ENCODE data around the gene NCSTN.

The NCSTN gene

DNA sequence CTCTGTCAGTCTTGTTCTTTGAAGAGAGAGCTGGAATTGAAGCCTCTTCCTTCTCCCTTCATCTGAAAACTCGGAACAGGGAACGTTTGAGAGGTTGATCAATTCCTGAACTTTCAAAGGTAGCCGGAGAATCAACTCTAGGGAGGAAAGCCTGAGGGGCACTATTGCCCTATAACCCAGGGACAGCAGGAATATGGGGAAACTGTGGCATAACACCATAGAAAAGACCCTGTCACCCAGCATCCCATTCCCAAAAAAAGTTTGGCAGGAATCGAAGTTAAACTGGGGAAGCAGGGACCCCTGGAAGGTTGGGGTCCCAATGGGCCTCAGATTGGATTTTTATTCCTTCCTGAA is 18.6 kb downstream of the NCSTN start:
- H3K4me3 Mint-ChIP-seq = no peak overlapping the region
- no peaks in the 10 kb centered on the region for H3K4me1 Mint-ChIP-seq
- peak overlapping the region; percentile 78 for H3K27ac Mint-ChIP-seq
- peaks cover 13% of the 10 kb centered on the region for H3K36me3 Mint-ChIP-seq
- no peaks in the 10 kb centered on the region for H3K9me3 Mint-ChIP-seq
- no peaks in the 10 kb centered on the region for H3K27me3 Mint-ChIP-seq

- Mint-ChIP-seq H3K36me3 (peaks cover 11% of the 10 kb centered on the region), H3K9me3 (no peaks in the 10 kb centered on the region), H3K4me1 (no peaks in the 10 kb centered on the region), H3K27me3 (no peaks in the 10 kb centered on the region), H3K4me3 (no peak overlapping the region), H3K27ac (peak overlapping the region; percentile 78)
Measured at GRCh38 chr1:160362168-160362957, 19.2 kb downstream of the NCSTN start.

- Mint-ChIP-seq H3K4me3 (no peak overlapping the region), H3K27ac (peak overlapping the region; percentile 47), H3K9me3 (no peaks in the 10 kb centered on the region), H3K27me3 (no peaks in the 10 kb centered on the region), H3K4me1 (no peaks in the 10 kb centered on the region), H3K36me3 (peaks cover 8% of the 10 kb centered on the region)
Measured at GRCh38 chr1:160363010-160363409, 19.8 kb downstream of the NCSTN start.

DNA sequence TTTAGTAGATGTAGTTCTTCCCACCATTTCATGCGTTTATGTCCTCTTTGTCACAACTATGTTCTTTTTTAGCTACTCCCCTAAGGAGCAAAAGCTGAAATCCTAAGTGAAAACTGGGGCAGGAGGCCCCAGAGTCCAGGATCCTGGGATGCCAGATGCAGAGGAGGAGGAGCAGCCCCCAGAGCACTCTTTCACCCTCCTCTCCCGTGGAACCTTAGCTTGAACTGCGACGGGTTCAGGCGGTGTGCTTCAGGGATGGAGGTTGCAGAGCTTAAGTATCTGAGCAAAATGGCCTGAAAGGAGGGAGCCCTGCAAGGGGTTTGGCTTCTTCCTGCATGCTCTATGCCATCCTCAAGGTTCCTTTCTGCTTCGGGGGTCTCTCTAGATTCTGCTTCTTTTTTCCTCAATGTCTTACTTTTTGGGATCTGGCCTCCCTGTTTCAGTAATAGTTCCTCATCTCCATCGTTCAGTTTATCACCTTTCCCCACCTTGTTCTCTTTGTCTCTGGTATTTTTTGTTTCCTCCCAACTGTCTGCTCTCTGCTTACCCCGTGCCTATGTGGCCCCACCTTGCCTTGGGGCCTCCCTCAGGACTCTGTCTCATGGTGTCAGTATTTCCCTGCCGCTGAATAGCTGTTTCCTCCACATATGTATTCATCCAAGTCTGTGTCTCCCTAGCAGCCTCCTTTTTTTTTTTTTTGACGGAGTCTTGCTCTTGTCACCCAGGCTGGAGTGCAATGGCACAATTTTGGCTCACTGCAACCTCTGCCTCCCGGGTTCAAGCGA is 21.0 kb downstream of the NCSTN start:
- no peaks in the 10 kb centered on the region for H3K4me1 Mint-ChIP-seq
- H3K4me3 Mint-ChIP-seq = no peak overlapping the region
- no peak overlapping the region for H3K27ac Mint-ChIP-seq
- no peaks in the 10 kb centered on the region for H3K9me3 Mint-ChIP-seq
- no peaks in the 10 kb centered on the region for H3K27me3 Mint-ChIP-seq
- H3K36me3 Mint-ChIP-seq = peaks cover 2% of the 10 kb centered on the region

DNA sequence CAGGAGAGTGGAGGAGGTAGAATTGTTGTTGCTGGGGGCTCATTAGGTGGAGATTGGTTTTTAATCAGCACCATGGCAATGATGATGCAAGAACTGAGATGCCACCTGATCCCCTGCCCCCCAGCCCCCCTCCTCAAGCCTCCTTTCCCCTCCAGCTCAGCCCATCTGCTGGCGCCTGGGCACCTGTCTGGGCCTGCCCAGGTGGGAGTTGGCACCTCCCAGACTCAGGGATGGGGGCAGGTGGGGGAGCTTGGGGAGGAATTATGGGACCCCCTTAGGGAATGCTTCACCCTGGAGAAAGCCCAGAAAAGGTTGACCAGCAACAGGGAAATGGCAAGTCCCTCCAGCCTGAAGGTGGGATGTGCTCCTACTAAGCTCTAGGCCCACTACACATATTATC is 22.1 kb downstream of the NCSTN start:
- H3K4me1 Mint-ChIP-seq = no peaks in the 10 kb centered on the region

GRCh38 chr1:160366731-160367515 is 23.7 kb downstream of the NCSTN start, which contains the start of gene NHLH1:
Gene NHLH1, plus strand, starts transcription at chr1:160367071. Its CDS starts 3,661 bp downstream, at chr1:160370732.
- no peaks in the 10 kb centered on the region for H3K9me3 Mint-ChIP-seq
- no peak within 1 kb of the TSS for H3K4me3 Mint-ChIP-seq
- no peaks in the 10 kb centered on the region for H3K27me3 Mint-ChIP-seq
- no peaks in the 10 kb centered on the region for H3K36me3 Mint-ChIP-seq
- no peaks in the 10 kb centered on the region for H3K4me1 Mint-ChIP-seq
- H3K27ac Mint-ChIP-seq = no peak within 1 kb of the TSS

More for the DNA sequence above, 22.1 kb downstream of the NCSTN start:
- H3K4me3 Mint-ChIP-seq = no peak overlapping the region
- H3K9me3 Mint-ChIP-seq = no peaks in the 10 kb centered on the region
- H3K27me3 Mint-ChIP-seq = no peaks in the 10 kb centered on the region
- H3K27ac Mint-ChIP-seq = no peak overlapping the region
- H3K36me3 Mint-ChIP-seq = peaks cover 2% of the 10 kb centered on the region

DNA sequence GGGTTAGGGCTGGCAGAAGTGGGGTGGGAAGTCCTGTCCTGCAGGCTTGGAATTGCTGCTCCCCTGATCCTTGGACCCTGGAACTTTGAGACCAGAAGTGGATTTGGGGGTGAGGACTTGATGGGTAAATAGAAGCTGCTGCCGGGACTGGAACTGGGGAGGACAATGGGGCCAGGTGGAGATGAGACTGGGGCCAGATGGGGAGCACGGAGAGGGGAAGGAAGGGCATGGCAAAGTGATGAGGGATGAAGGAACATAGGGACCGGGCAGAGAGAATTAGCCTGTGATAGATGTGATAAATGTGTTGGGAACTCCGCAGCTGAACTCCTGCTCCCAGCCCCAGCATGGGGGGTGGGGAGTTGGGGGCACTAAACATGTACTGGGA is 24.3 kb downstream of the NCSTN start:
- H3K9me3 Mint-ChIP-seq = no peaks in the 10 kb centered on the region
- no peak overlapping the region for H3K4me3 Mint-ChIP-seq
- H3K27me3 Mint-ChIP-seq = no peaks in the 10 kb centered on the region
- no peak overlapping the region for H3K27ac Mint-ChIP-seq
- no peaks in the 10 kb centered on the region for H3K4me1 Mint-ChIP-seq
- no peaks in the 10 kb centered on the region for H3K36me3 Mint-ChIP-seq

DNA sequence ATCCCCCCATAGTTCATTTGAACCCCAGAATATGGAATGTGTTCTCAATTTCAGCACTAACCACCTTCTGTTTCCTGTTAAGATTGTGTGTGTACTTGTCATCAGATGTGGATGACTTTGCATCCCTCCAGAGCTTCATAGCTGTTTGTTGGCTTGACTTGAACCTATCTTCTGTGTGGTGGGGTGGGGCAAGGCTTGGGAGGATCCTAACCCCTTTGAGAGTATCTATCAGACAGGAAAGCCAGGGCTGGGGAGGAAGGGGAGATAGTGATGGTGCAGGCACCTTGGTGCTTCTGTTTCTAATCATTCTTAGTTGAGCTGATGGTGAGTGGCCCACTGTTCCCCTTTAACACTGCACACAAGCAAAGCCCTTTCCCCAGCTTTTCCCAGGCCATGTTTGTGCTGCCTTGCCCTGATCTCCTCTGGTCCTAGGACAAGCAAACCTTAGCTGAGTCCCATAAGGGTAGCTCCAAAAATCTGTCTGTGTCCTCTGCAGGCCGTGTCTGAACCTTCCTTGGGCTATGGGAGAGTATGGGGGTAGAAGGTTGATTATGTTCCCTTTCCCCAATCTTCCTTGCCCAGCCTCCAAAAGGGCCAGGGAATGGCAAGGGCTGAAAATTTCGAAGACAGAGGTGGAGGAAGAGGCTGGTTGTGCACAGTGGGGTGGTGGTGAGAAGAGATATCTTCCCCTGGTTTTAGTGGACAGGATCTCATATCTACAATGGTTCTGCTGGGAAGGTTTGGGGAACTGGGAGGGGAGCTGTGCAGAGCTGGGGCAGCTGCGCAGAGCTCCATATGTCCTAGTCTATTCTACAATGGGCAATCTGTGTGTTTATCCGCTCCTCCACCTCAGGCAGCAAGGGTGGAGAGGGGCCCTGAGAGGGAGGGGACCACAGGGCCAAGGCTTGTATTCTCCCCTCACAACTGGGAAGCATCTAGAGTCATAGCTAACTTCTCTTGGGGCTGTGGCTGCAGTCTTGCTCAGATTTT is 25.0 kb downstream of the NCSTN start:
- H3K9me3 Mint-ChIP-seq = no peaks in the 10 kb centered on the region

DNA sequence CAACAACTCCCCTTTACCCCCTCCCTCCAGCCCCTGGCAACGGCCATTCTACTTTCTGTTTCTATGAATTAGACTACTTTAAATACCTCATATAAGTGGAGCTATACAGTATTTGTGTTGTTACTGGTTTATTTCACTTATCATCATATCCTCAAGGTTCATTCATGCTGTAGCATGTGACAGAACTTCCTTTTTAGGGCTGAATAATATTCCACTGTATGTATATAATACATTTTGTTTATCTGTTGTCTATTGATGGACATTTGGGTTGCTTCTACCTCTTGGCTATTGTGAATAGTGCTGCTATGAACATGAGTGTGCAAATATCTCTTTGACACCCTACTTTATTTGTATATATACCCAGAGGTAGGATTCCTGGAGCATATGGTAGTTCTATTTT is 25.9 kb downstream of the NCSTN start:
- H3K4me1 Mint-ChIP-seq = no peaks in the 10 kb centered on the region
- H3K4me3 Mint-ChIP-seq = no peak overlapping the region
- no peaks in the 10 kb centered on the region for H3K27me3 Mint-ChIP-seq
- no peak overlapping the region for H3K27ac Mint-ChIP-seq
- H3K9me3 Mint-ChIP-seq = no peaks in the 10 kb centered on the region
- no peaks in the 10 kb centered on the region for H3K36me3 Mint-ChIP-seq

More for the DNA sequence above, 25.0 kb downstream of the NCSTN start:
- H3K27me3 Mint-ChIP-seq = no peaks in the 10 kb centered on the region
- H3K4me1 Mint-ChIP-seq = no peaks in the 10 kb centered on the region
- H3K4me3 Mint-ChIP-seq = no peak overlapping the region
- no peak overlapping the region for H3K27ac Mint-ChIP-seq
- H3K36me3 Mint-ChIP-seq = no peaks in the 10 kb centered on the region

DNA sequence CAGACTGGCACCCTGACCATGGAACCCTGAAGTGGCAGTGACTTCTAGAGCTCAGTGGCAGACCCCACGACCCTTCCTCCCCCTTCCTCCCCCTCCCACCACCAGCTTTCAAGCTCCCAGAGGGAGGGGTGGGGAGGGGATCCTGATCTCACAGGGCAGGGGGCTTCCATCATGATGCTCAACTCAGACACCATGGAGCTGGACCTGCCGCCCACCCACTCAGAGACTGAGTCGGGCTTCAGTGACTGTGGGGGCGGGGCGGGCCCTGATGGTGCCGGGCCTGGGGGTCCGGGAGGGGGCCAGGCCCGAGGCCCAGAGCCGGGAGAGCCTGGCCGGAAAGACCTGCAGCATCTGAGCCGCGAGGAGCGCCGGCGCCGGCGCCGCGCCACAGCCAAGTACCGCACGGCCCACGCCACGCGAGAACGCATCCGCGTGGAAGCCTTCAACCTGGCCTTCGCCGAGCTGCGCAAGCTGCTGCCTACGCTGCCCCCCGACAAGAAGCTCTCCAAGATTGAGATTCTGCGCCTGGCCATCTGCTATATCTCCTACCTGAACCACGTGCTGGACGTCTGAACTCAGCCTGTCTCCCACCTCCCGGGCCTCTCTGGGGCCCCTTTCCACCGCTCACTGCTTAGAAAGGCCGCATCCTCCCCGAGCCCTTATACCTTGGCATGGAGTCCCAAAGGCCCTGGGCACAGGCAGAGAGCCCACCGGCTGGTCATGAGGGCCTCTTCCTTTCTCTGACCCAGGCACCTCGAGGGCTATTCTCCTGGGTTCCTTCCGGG is 27.6 kb downstream of the NCSTN start:
- no peak overlapping the region for H3K4me3 Mint-ChIP-seq
- H3K4me1 Mint-ChIP-seq = peaks cover 4% of the 10 kb centered on the region
- H3K36me3 Mint-ChIP-seq = no peaks in the 10 kb centered on the region
- H3K27ac Mint-ChIP-seq = no peak overlapping the region
- H3K27me3 Mint-ChIP-seq = no peaks in the 10 kb centered on the region
- no peaks in the 10 kb centered on the region for H3K9me3 Mint-ChIP-seq

- Mint-ChIP-seq H3K4me1 (peaks cover 9% of the 10 kb centered on the region), H3K27ac (no peak overlapping the region), H3K36me3 (no peaks in the 10 kb centered on the region), H3K9me3 (no peaks in the 10 kb centered on the region), H3K27me3 (no peaks in the 10 kb centered on the region), H3K4me3 (no peak overlapping the region)
Measured at GRCh38 chr1:160371346-160371631, 28.1 kb downstream of the NCSTN start.

DNA sequence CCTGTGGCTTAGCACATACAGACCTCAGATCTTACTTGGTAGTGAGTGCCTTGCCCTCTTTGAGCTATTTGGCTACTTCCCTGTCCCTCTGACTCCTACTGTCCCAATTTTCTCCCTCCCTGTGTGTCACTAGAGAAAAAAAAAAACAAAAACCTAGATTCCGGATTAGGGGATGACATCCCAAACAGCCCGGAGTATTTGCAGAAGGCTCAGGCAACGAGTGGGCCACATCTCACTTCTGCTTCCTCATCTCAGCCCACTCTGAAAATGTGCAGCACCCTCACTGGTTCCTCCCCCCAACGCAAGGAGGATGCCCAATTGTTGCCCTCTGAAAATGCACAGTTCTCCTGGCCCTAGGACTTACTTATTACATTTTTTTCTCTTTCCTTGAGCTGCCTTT is 28.6 kb downstream of the NCSTN start:
- Mint-ChIP-seq H3K27ac (no peak overlapping the region), H3K4me1 (peaks cover 14% of the 10 kb centered on the region), H3K4me3 (no peak overlapping the region), H3K9me3 (no peaks in the 10 kb centered on the region), H3K36me3 (no peaks in the 10 kb centered on the region), H3K27me3 (no peaks in the 10 kb centered on the region)

DNA sequence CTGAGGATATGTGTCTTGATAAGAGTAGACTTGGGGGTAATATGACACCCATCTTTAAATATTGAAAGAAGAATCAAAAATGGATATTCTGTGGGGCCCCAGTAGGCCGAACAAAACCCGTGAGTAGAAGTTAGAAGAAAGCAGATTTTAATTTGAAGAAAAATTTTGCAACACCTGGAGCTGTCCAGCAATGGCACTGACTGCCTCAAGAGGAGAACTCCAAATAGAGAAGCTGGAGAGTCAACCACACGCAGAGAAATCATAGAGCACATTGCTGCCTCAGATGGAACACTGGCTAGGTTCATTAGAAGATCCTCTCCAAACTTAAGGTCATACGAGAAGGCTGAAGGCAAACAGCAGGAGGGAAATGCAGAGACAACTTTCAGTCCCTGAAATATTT is 30.5 kb downstream of the NCSTN start:
- Mint-ChIP-seq H3K27ac (no peak overlapping the region), H3K4me3 (no peak overlapping the region), H3K4me1 (peaks cover 14% of the 10 kb centered on the region), H3K36me3 (no peaks in the 10 kb centered on the region), H3K9me3 (no peaks in the 10 kb centered on the region), H3K27me3 (no peaks in the 10 kb centered on the region)

DNA sequence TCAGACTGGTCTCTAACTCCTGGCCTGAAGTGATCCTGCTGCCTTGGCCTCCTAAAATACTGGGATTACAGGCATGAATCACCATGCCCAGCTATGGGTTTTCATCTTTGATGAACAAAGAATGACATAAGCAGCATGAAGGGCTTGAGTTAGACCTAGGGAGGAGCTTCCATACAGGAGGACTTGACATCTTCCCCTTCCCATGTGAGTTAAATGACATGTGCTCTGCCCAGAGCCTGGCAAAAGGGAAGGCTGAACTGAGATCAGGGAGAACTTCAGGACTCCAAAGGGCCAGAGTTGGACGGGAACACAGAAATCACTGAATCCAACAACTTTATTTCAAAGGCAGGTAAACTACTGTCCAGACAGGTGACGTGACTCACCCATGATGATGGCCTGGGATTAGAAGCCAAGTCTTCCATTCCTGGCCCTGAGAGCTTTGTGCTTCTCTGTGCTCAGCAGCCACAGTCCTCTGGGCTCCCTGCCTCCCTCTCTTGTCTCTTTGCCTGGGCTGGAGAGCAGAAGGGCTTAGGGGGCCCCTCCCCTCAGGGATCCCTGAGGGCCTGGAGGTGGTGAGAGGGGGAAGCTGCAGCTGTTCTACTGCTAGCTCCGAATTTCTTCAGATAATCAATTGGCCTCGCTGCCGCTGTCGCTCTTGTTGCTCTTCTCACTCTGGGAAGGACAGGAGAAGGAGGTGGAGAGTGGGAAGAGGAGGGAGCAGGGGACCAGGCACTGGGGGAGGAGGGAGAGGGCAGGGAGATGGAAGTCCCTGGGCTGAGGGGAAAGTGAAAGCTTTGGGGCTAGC is 31.3 kb downstream of the NCSTN start:
- peaks cover 14% of the 10 kb centered on the region for H3K4me1 Mint-ChIP-seq
- H3K36me3 Mint-ChIP-seq = no peaks in the 10 kb centered on the region
- no peak overlapping the region for H3K4me3 Mint-ChIP-seq
- no peaks in the 10 kb centered on the region for H3K9me3 Mint-ChIP-seq
- no peaks in the 10 kb centered on the region for H3K27me3 Mint-ChIP-seq
- no peak overlapping the region for H3K27ac Mint-ChIP-seq
